ENCODE data around the gene TMEM59L. TPM values are rescaled to one million over a fixed set of nuclear protein-coding genes. Genes with fewer than 3 reads are reported as not detected.

TMEM59L gene
- total and polyA plus RNA-seq, 12 donors: 0.89 to 14.5 (median 5.4) TPM

- intact Hi-C loops (cut with DNase I): no loop called here
- peak overlapping the region in 2 of 5 donors; percentile 16 to 28 for H3K27ac ChIP-seq
- H3K27me3 ChIP-seq: no peaks in the 10 kb centered on the region
- peaks cover 0 to 7% of the 10 kb centered on the region in 2 donors for H3K4me1 ChIP-seq (replicated peaks in 1 of 2)
- peak in 2 of 7 donors; percentile 51 to 53 for DNase-seq
- TF ChIP-seq POLR2A (IDR thresholded peaks at IDR 0.05): no peak
- TF ChIP-seq CTCF (IDR thresholded peaks at IDR 0.05): no peak
- peaks cover 0 to 29% of the 10 kb centered on the region in 2 donors for H3K36me3 ChIP-seq (replicated peaks in 1 of 2)
- H3K4me3 ChIP-seq: no peak overlapping the region
- 45 to 54% (median 50%) methylated on average over 4 to 7 of the region's 7 CpGs for WGBS, 4 donors
- no peaks in the 10 kb centered on the region for H3K9me3 ChIP-seq (replicated peaks in 1 of 3)
Observed at GRCh38 chr19:18580311-18580710, 32.4 kb upstream of the TMEM59L start.

DNA sequence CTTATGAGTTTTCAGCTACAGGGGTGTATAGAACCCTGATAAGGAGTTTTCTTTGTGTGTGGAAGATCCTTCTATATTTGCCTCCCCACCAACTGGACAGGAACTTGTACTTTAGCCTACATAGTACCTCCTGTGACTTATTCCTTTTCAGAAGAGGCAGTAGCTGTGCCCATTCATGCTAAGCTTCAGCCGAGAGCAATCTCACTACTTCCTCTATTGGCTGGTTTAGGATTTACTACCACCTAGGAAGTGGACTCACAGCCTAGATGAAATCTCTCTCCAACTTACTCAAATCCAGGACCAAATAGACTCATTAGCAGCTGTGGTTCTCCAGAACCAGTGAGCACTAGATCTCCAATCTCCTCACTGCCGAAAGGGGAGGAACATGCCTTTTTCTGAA is 26.4 kb upstream of the TMEM59L start:
- no peak for TF ChIP-seq CTCF (IDR thresholded peaks at IDR 0.05)
- TF ChIP-seq POLR2A (IDR thresholded peaks at IDR 0.05): no peak
- intact Hi-C loops (cut with DNase I): no loop called here
- Histone ChIP-seq H3K27me3 (no peaks in the 10 kb centered on the region), H3K36me3 (replicated peaks in 1 of 2) (peaks cover 0 to 3% of the 10 kb centered on the region in 2 donors), H3K4me1 (replicated peaks in 1 of 2) (peaks cover 10 to 19% of the 10 kb centered on the region in 2 donors), H3K4me3 (no peak overlapping the region), H3K27ac (peak overlapping the region in 1 of 5 donors; percentile 31), H3K9me3 (replicated peaks in 1 of 3) (no peaks in the 10 kb centered on the region)
- DNase-seq: no peak
- WGBS, 4 donors: 38 to 61% (median 47%) methylated on average over 2 of the region's 2 CpGs

DNA sequence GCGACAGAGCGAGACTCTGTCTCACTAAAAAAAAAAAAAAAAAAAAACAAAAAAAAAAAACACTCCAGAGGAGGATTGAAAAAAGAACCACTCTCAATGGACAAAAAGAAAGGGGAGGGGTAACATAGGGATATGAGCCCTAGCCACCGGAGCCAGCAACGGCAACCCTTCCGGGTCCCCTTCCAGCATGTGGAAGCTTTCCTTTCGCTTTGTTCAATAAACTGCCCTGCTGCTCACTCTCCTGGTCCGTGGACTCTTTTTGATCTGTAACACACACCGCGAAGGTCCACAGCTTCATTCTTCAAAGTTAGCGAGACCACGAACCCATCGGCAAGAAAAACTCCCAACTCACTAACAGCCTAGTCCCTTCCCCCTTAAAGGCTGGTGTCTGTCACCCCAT is 25.1 kb upstream of the TMEM59L start:
- Histone ChIP-seq H3K4me1 (replicated peaks in 1 of 2) (peaks cover 10 to 19% of the 10 kb centered on the region in 2 donors), H3K36me3 (replicated peaks in 1 of 2) (peaks cover 0 to 4% of the 10 kb centered on the region in 2 donors), H3K4me3 (no peak overlapping the region), H3K27ac (peak overlapping the region in 2 of 5 donors; percentile 91 to 92), H3K9me3 (replicated peaks in 1 of 3) (no peaks in the 10 kb centered on the region), H3K27me3 (no peaks in the 10 kb centered on the region)
- TF ChIP-seq POLR2A (IDR thresholded peaks at IDR 0.05) (no peak), CTCF (IDR thresholded peaks at IDR 0.05) (no peak)
- no peak for DNase-seq
- intact Hi-C loops (cut with DNase I): no loop called here
- 88 to 92% (median 91%) methylated on average over 12 of the region's 12 CpGs for WGBS, 4 donors

- peak overlapping the region in 4 of 5 donors; percentile 58 to 92 (median 84) for H3K27ac ChIP-seq
- intact Hi-C loops (cut with DNase I): no loop called here
- H3K27me3 ChIP-seq: no peaks in the 10 kb centered on the region
- peaks cover 10 to 19% of the 10 kb centered on the region in 2 donors for H3K4me1 ChIP-seq (replicated peaks in 1 of 2)
- H3K9me3 ChIP-seq (replicated peaks in 1 of 3): no peaks in the 10 kb centered on the region
- TF ChIP-seq CTCF (IDR thresholded peaks at IDR 0.05) (no peak), POLR2A (IDR thresholded peaks at IDR 0.05) (no peak)
- peaks cover 0 to 4% of the 10 kb centered on the region in 2 donors for H3K36me3 ChIP-seq (replicated peaks in 1 of 2)
- 21 to 28% (median 24%) methylated on average over 10 to 16 of the region's 16 CpGs for whole genome bisulfite sequencing, 4 donors
- peak in 1 of 7 donors; percentile 37 for DNase-seq
- peak overlapping the region in 2 of 4 donors; percentile 66 to 67 for H3K4me3 ChIP-seq
Observed at GRCh38 chr19:18587962-18588610, 24.6 kb upstream of the TMEM59L start.

Measured in adrenal gland (tissue), 12 donors.